NCI-H1105 treated with DMSO at 0.1 percent for 48 hours (cell line): ENCODE results near the gene PDZK1.
"Not testable (repeated sequence)": the region's sequence is repeated elsewhere in the genome, so short reads cannot be mapped to it uniquely, and the experiment has no call there.

Source experiments
- DNase-seq: peaks from one replicate; lab custom pipeline; 2025; lab: John Stamatoyannopoulos, UW

The PDZK1 gene

DNA sequence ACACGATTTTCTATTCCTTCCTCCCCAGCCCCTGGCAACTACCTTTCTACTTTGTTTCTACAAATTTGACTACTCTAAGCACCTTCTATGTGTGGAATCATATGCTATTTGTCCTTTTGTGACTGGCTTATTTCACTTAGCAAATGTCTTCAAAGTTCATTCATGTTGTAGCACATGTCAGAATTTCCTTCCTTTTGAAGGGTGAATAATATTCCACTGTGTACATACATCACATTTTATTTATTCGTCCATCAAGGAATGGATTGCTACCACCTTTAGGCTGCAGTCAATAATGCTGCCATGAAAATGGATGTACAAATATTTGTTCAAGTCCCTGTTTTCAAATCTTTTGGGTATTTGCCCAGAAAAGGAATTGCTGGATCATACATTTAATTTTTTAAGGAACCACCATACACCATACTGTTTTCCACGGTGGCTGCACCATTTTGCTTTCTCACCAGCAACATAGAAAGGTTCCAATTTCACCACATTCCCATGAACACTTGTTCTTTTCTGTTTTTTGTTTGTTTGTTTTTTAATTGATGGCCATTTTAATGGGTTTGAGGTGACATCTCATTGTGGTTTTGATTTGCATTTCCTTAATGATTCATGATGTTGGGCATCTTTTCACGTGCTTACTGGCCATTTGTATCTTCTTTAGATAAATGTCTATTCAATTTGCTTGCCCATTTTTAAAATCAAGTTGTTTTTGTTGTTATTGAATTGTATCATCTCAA lies 3.3 kb upstream of the PDZK1 start:
- DNase-seq, result no peak

DNA sequence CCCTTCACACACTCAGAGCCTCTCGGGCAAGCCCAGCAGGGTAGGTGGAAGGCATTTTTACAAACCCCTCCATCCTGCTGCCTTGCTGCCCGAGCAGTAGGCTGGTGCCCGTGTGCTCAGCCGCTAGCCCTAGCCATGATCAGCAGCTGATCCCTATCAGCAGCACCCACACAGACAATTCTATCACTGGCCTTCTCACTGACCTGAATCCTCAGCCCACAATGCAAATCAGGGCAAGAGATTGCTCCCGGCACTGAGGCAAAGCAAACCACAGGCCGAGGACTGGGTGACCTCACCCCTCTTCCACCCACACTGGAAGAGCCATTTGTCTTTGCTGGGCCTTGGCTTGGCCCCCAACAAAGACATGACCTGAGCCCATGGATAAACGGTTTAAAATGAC lies 895 bp upstream of the PDZK1 start:
- no peak for DNase-seq

DNA sequence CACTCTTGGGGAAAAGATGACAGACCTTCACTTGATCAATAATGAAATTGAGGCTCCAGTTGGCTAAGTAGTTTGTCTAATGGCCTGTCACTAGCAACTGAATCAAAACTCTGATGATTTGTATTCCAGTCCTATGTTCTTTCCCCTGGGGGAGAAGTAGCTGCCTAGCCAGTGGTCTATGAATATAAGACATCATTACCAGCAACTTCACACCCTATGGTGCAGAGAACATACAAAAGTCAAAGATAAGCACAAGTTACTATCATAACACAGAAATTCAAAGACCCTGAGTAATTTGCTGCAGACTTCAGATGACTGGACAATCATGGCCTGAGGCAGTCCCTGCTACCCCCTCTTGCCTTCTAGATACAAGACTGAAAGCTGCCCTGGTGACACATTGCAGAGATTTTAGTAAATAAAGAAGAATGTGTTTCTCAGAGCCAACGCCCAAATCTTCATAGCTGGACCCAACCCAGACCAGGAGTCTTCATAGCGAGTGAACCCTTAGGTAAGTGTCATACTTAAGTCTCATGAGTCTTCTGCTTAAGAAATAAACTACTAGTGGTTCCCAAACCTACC lies 993 bp downstream of the PDZK1 start:
- no peak for DNase-seq

DNA sequence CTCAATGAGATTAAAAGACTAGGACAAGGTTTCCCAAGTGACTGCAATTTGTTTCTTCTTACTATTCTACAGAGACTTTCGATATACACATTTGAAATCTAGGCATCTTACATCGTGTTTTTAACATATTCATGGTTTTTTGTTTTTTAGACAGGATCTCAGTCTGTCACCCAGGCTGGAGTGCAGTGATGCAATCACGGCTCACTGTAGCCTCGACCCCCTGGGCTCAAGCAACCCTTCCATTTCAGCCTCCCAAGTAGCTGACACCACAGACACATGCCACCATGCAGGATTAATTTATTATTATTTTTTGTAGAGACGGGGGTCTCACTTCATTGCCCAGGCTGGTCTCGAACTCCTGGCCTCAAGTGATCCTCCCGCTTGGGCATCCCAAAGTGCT lies 1.5 kb downstream of the PDZK1 start:
- no peak for DNase-seq

DNA sequence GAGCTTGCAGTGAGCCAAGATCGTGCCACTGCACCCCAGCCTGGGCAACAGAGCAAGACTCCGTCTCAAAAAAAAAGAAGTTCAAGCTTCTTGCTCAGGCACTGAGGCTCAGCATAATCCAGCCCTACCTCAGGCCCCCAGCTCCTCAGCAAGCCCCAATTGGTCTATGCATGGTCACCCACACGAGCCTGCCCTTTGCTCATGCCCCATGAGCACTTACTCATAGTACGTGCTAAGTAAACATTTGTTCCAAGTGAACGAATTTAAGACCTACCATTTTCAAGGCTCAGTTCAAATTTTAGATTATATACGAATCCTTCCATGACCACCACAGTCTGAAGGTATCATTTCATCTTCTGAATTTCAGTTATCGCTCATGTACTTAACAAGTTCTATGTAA lies 4.3 kb downstream of the PDZK1 start:
- DNase-seq, result no peak

DNA sequence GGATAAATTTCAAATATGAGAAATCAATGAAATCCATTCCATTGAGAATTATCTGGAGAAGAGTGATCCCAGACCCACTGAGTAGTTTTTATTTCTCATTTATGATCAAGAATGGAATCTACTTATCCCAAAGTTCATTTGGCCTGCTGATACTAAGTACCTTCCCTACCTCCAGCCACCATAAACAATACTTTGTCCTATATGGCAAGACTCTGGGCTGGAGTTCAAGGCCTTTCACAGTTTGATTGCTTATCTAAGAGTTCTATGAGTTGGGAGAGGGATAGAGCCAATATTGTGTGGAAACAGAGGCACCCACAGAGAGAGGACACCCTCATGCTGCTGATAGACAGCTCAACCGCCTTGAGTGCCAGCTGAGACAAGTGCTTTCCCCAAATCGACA lies 5.1 kb downstream of the PDZK1 start:
- no peak for DNase-seq

DNA sequence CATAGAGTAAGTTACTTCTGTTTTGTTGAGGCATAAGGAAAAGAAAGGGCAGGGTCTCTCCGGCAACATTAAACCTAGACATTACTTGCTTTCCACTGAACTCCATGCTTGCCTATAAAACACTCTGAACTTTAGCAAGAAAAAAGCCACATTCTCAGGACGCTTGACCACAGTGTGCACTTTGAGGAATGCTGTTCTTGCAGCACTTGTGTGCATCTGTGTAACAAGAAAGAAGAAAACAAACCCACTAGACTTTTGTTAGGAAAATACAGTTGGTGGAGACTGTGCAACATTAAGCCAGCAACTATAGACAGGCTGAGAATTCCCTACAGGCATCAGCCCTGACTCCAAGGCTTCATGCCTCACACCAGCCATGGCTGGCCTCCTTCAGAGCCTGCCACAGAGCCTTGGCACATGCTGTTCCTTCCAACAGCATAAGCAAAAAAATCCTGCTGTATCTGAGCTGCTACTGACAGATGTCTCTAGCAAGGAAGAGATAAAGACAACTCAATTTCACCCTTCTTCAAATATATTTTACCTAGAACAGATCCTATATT lies 5.8 kb downstream of the PDZK1 start:
- no peak for DNase-seq

DNA sequence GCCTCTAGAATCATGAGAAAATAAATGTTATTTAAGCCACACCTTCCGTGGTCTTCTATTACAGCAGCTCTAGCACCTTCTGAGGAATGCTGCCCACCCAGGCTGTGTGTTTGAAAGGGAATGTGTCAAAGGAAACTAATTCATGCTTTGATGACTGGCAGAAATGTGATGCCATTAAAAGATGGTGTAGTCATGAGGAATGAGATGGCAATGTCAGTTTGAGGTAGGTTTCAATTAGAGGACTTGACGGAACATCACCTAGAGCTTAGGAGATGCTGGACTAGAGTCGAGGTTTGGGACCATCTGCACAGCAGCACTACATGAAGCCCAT lies 10.6 kb downstream of the PDZK1 start:
- no peak for DNase-seq

DNA sequence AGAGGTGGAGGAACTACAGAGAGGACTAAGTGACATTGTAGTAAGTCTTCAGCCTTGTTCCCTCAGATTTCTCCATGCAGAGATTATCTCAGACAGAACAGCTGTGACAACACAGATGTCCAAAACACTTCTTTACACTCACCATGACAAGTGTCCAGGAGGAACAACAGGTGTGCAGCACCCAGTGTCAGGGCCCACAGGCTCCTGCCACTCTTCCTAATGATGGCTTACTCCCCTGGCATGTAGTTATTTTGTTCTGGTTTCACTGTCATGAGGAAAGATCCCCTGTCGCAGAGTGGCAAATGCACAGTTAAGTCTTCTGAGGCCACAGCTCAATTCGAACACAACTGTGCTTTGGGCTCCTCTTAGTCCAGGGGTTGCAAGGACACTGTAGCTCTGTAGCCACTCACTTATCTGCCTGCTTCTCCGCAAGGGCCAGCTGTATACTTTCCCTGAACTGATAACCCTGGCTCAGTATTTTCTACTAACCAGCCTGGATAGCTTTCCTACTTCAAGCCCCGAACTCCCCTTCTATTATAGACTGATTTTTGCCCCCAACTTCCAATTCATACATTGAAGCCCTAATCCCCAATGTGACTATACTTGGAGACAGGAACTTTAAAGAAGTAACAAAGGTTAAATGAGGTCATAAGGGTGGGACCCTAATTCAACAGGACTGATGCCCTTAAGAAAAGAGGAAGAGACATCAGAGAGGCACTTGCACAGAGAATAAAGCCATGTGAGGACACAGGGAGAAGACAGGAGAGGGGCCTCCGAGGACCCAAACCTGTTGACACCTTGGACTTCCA lies 11.1 kb downstream of the PDZK1 start:
- DNase-seq, result no peak

DNA sequence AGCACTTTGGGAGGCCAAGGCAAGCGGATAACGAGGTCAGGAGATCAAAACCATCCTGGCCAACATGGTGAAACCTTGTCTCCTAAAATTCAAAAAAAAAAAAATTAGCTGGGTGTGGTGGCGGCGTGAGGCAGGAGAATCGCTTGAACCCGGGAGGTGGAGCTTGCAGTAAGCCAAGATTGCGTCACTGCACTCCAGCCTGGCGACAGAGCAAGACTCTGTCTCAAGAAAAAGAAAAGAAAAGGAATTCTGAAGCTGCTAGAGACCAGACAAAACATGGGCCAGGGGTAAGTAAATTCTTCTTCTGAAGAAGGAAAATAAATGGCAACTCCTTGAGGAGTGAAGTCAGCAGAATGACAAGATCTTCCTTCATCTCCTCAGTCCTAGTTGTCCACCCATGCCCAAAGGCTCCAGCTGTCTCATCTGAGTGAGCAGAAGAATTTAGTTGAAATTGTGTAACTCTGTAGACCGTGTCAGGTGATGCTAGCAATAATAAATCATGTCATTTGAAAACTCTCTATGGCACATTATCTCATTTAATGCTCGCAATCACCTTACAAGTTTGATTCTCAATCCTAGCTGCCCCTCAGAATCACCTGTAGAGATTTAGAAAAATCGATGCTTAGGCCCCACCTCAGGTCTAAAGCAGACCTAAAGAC lies 14.3 kb downstream of the PDZK1 start:
- DNase-seq, result no peak

DNA sequence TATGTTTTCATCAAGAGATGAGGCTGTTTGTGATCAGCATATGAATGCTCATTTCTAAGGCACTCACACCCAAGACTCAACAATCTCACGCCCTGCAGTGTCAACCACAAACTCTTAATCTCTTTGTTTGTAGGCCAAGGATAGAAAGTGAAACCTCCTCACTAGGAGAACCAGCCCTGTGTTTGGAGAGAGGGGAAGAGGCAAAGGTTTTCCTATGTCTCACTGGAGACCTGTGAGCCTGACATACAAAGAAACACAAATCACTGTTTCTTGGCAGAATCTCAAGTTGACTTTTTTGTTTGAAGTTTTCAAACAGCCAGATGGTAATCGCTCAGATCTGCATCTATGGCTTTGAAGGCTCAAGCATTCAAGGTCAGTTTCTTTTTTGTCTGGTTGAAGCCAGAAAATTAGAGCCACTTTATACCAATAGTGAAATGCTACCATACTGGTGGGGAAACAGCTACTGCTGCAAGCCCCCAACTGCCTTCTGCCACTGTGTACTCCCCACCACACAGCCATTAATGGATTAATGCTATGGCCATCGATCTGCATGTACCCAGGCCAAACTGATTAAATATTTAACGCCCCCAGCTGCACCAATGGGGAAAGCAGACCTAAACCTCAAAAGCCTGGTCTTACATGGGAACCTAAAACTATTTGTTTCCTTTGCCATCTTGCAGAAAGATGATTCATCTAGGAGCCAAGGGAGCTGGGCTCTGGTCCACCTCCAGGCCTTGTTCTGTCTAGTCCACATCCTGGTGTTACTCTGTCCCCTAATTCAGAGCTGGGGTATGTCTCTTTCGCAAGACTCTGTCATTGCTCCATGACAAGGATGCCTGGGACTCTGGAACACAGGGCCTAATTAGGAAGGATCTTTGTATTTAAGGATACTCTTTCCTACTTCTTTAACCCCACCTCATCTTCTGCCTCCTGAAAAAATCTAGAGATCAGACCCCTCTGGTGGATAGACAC lies 16.3 kb downstream of the PDZK1 start:
- DNase-seq, result no peak

DNA sequence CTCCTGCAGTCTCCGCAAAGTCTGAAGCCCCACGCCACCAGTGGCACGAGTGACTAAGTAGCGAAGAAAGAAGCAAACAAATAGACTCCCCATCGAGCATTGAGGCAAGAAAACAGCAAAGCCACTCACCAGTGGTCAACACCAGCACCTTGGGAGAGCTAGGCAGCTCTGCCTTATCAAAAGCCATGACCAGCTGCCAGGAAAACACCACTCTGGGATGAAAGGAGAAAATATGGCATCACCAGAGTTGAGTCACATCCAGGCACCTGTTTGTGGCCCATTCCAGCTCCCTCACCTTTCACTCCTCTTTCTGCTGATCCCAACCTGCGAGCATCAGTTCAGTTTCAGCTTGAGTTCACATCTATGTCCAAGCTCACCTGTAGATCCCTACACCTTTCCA lies 17.2 kb downstream of the PDZK1 start:
- no peak for DNase-seq

DNA sequence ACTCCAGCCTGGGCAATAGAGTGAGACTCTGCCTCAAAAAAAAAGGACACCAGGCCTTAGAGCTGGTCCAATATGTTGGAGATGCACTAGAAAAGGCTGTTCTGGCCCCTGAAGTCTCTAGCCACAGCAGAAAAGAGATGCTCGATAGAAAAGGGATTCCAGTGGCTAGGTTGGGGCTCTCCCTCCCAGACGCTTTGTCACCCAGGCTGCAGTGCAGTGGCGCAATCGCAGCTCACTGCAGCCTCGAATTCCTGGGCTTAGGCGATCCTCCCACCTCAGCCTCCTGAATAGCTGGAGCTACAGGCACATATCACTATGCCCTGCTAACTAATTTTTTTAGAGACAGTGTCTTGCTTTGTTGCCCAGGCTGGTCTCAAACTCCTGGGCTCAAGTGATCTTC lies 18.2 kb downstream of the PDZK1 start:
- no peak for DNase-seq

DNA sequence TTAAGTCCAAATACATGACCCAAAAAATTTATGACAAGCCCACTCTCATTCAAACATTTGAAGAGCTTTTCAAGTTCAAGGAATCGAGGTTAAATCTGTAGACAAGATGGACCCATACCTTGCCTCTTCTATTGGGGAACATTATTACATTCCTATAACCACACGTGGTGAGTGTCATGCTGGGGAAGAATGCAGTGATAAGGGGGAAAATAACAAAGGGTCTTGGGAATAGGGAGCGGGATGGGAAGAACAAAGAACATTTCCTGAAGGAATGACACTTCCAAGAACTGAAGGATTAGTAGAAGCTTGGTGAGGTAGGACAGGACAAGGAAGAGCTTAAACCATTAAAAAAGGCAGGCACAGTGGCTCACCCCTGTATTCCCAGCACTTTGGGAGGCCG lies 18.8 kb downstream of the PDZK1 start:
- no peak for DNase-seq

DNA sequence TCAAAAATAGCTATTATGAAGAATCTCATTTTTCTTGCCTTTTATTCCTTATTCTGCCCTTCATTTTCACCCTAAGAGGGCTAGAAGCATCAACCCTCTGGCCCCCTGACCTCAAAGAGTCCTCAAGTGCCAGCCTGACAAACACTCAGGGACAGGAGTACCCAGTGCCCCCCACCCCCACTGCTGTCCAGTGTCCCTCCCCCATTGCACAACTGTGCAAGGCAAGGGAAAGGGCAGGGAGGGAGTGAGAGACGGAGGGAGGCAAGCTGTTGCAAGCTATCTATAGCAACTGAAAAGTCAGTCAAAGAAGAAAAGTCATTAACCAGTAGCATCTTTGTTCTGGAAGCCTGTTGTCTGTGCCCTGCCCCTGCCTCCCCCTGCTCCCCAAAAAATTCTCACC lies 21.1 kb downstream of the PDZK1 start:
- DNase-seq, result not testable (repeated sequence)

DNA sequence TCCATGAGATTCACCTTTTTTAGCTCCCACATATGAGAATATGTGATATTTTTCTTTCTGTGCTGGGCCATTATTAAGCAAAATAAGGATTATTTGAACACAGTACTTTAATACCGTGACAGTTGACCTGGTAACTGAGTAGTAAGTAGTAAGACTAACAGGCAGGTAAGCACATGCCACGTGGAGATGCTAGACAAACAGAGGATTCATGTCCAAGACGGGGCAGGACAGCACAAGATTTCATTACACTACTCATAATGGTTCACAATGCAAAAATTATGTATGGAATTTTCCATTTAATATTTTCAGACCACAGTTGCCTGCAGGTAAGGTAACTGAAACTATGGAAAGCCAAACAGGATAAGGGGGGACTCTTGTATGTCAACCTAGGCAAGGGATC lies 22.3 kb downstream of the PDZK1 start:
- not testable (repeated sequence) for DNase-seq

DNA sequence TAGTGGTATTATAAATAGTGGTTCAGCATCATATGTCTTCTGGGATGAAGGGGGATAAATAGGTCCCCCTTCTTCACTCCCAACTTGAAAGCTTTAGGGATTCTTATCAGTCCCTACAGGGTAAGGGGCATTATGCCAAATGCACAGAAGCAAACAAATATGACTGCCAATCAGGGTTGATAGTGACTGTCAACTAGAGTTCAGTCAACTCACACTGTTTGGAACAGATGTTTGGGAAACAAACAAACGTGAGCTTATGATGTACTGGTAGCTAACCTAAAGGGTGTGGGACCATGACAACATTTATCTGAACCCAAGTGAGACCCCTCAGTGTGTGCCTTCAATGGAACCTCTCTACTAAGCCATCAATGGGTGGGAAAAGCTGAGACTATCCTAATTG lies 34.0 kb downstream of the PDZK1 start:
- DNase-seq, result not testable (repeated sequence)

DNA sequence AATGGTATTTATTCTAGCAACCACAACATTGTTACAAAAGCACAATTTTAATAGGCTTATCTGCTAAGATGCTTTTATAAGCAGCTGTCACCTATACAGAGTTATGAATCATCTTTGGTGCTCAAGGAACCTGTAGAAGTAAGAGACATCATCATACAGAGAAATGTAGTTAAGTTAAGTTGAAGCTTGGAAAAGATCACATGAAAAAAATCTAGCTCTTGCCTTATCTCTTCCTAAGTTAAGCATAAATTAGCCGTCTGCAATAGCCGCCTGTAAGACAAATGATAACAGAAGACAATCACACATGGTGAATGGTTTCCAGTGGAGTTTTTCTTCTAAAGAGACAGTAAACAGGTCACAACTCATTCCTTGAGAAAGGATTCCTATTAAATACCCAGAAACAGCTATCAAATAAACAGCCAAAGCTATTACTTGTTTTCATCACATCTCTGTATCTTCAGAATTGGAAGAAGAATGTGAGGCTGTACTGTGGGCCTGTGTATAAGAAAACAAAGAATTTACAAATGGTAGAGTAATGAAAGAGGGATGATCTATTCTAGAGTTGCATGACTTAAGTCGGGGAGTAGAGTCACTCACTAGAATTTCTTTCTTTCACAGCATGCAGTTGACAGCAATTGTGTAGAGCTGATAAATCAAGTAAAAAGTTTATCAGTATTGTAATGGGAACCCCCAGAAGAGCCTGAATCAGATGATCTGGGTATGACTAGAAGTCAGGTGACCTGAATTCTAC lies 36.0 kb downstream of the PDZK1 start:
- not testable (repeated sequence) for DNase-seq

DNA sequence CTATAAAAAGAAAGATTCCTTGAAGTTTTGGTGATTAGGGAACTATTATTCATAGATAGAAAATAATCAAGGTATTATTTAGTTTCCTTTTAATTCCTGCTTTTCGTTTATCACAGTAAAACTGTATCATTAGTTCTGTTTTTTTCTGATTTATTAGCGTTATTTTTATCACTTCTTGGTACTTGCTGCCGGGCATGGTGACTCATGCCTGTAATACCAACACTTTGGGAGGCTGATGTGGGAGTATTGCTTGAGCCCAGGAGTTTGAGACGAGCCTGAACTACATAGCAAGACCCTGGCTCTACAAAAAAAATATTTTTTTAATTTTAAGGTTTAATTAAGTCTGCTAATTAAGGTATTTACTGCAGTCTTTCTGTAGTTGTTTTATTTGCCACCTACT lies 42.2 kb downstream of the PDZK1 start:
- DNase-seq, result not testable (repeated sequence)

DNA sequence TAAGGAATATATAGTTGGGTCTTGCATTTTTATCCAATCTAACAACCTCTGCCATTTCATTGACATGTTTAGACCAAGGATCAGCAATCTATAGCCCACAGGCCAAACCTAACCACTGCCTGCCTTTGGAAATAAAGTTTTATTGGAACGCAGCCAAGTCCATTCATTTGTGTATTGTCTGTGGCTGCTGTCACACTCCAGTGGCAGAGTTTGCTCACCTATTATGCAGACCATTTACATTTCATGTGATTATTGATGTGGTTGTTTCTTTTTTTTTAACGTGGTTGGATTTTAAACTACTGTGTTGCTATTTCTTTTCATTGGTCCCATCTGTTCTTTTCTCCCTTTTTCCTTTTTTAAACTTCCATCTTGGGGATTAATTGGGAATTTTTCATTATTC lies 44.7 kb downstream of the PDZK1 start:
- DNase-seq, result peak; percentile 60
